ENCODE data around the gene SMCHD1.

Gene SMCHD1

GRCh38 chr18:2774669-2775068 is 119.1 kb downstream of the SMCHD1 start:
- Histone ChIP-seq H3K36me3 (ENCODE audit: control insufficient read depth in 1 of 2, insufficient read depth in 2 of 2, low read length in 2 of 2) (peaks cover 16 to 19% of the 10 kb centered on the region in 2 experiments), H3K4ac (ENCODE audit: low read depth, low read length) (no peak overlapping the region), H4K12ac (ENCODE audit: low read depth, low read length) (no peak overlapping the region), H3K79me1 (ENCODE audit: low read length) (no peaks in the 10 kb centered on the region), H2AK5ac (ENCODE audit: low read length) (no peak overlapping the region), H4K8ac (ENCODE audit: low read depth, low read length) (no peak overlapping the region), H4K91ac (ENCODE audit: low read depth, low read length) (no peak overlapping the region), H3K27me3 (ENCODE audit: insufficient read depth, low read length) (no peaks in the 10 kb centered on the region), H2AFZ (ENCODE audit: insufficient read depth, low read length, poor library complexity) (no peak overlapping the region), H3K9me3 (ENCODE audit: insufficient read depth, low read depth, low read length) (no peaks in the 10 kb centered on the region), H3K14ac (ENCODE audit: low read length) (no peak overlapping the region), H2BK5ac (ENCODE audit: low read depth, low read length, poor library complexity) (no peak overlapping the region), H3K4me2 (ENCODE audit: low read length) (no peak overlapping the region), H2BK12ac (ENCODE audit: low read length) (no peak overlapping the region), H3K9ac (ENCODE audit: low read length) (no peak overlapping the region), H3K4me1 (ENCODE audit: control insufficient read depth in 1 of 2, insufficient read depth in 2 of 2, low read length in 2 of 2) (no peaks in the 10 kb centered on the region), H3K27ac (ENCODE audit: low read depth, low read length) (no peak overlapping the region), H3K4me3 (ENCODE audit: low read depth, low read length) (no peak overlapping the region), H3K18ac (ENCODE audit: low read length) (no peak overlapping the region), H3K79me2 (ENCODE audit: control insufficient read depth, insufficient read depth, low read length, poor library complexity) (no peaks in the 10 kb centered on the region), H2BK120ac (ENCODE audit: insufficient read depth, low read length, poor library complexity) (no peak overlapping the region), H3K23ac (ENCODE audit: low read length) (no peak overlapping the region)
- DNase-seq, result no peak
- no CpG with 5 or more reads among the region's 2 CpGs for WGBS (ENCODE audit: extremely low coverage, insufficient coverage, insufficient read length)

- no peaks in the 10 kb centered on the region for H3K9me3 ChIP-seq (ENCODE audit: insufficient read depth, low read depth, low read length)
- H2BK120ac ChIP-seq (ENCODE audit: insufficient read depth, low read length, poor library complexity), result no peak overlapping the region
- H3K36me3 ChIP-seq (ENCODE audit: control insufficient read depth in 1 of 2, insufficient read depth in 2 of 2, low read length in 2 of 2), result peaks cover 16 to 19% of the 10 kb centered on the region in 2 experiments
- no peaks in the 10 kb centered on the region for H3K27me3 ChIP-seq (ENCODE audit: insufficient read depth, low read length)
- no peak overlapping the region for H4K8ac ChIP-seq (ENCODE audit: low read depth, low read length)
- no peak overlapping the region for H2BK12ac ChIP-seq (ENCODE audit: low read length)
- no peak overlapping the region for H2AK5ac ChIP-seq (ENCODE audit: low read length)
- no peak overlapping the region for H3K14ac ChIP-seq (ENCODE audit: low read length)
- no peak overlapping the region for H2BK5ac ChIP-seq (ENCODE audit: low read depth, low read length, poor library complexity)
- H3K9ac ChIP-seq (ENCODE audit: low read length), result no peak overlapping the region
- H3K27ac ChIP-seq (ENCODE audit: low read depth, low read length), result no peak overlapping the region
- no peak overlapping the region for H3K23ac ChIP-seq (ENCODE audit: low read length)
- H3K4ac ChIP-seq (ENCODE audit: low read depth, low read length), result no peak overlapping the region
- DNase-seq, result no peak
- no peak overlapping the region for H3K4me2 ChIP-seq (ENCODE audit: low read length)
- H3K79me2 ChIP-seq (ENCODE audit: control insufficient read depth, insufficient read depth, low read length, poor library complexity), result no peaks in the 10 kb centered on the region
- no peak overlapping the region for H4K12ac ChIP-seq (ENCODE audit: low read depth, low read length)
- no peak overlapping the region for H2AFZ ChIP-seq (ENCODE audit: insufficient read depth, low read length, poor library complexity)
- no peak overlapping the region for H3K4me3 ChIP-seq (ENCODE audit: low read depth, low read length)
- no CpG with 5 or more reads among the region's 3 CpGs for WGBS (ENCODE audit: extremely low coverage, insufficient coverage, insufficient read length)
- H3K18ac ChIP-seq (ENCODE audit: low read length), result no peak overlapping the region
- no peaks in the 10 kb centered on the region for H3K79me1 ChIP-seq (ENCODE audit: low read length)
- H3K4me1 ChIP-seq (ENCODE audit: control insufficient read depth in 1 of 2, insufficient read depth in 2 of 2, low read length in 2 of 2), result no peaks in the 10 kb centered on the region
- no peak overlapping the region for H4K91ac ChIP-seq (ENCODE audit: low read depth, low read length)
Observed at GRCh38 chr18:2776601-2777000, 121.1 kb downstream of the SMCHD1 start.

- no peak overlapping the region for H2AK5ac ChIP-seq (ENCODE audit: low read length)
- no peak overlapping the region for H4K12ac ChIP-seq (ENCODE audit: low read depth, low read length)
- H3K18ac ChIP-seq (ENCODE audit: low read length), result no peak overlapping the region
- H2BK5ac ChIP-seq (ENCODE audit: low read depth, low read length, poor library complexity), result no peak overlapping the region
- no peak overlapping the region for H3K14ac ChIP-seq (ENCODE audit: low read length)
- no peak overlapping the region for H2BK120ac ChIP-seq (ENCODE audit: insufficient read depth, low read length, poor library complexity)
- no peaks in the 10 kb centered on the region for H3K27me3 ChIP-seq (ENCODE audit: insufficient read depth, low read length)
- H3K79me1 ChIP-seq (ENCODE audit: low read length), result no peaks in the 10 kb centered on the region
- H3K9me3 ChIP-seq (ENCODE audit: insufficient read depth, low read depth, low read length), result no peaks in the 10 kb centered on the region
- H4K8ac ChIP-seq (ENCODE audit: low read depth, low read length), result no peak overlapping the region
- H3K9ac ChIP-seq (ENCODE audit: low read length), result no peak overlapping the region
- H3K79me2 ChIP-seq (ENCODE audit: control insufficient read depth, insufficient read depth, low read length, poor library complexity), result no peaks in the 10 kb centered on the region
- H3K27ac ChIP-seq (ENCODE audit: low read depth, low read length), result no peak overlapping the region
- H3K4me3 ChIP-seq (ENCODE audit: low read depth, low read length), result no peak overlapping the region
- no peak for DNase-seq
- no peak overlapping the region for H3K4me2 ChIP-seq (ENCODE audit: low read length)
- no peak overlapping the region for H3K4ac ChIP-seq (ENCODE audit: low read depth, low read length)
- peaks cover 16 to 19% of the 10 kb centered on the region in 2 experiments for H3K36me3 ChIP-seq (ENCODE audit: control insufficient read depth in 1 of 2, insufficient read depth in 2 of 2, low read length in 2 of 2)
- H3K4me1 ChIP-seq (ENCODE audit: control insufficient read depth in 1 of 2, insufficient read depth in 2 of 2, low read length in 2 of 2), result no peaks in the 10 kb centered on the region
- H3K23ac ChIP-seq (ENCODE audit: low read length), result no peak overlapping the region
- no peak overlapping the region for H2AFZ ChIP-seq (ENCODE audit: insufficient read depth, low read length, poor library complexity)
- no peak overlapping the region for H4K91ac ChIP-seq (ENCODE audit: low read depth, low read length)
- H2BK12ac ChIP-seq (ENCODE audit: low read length), result no peak overlapping the region
Observed at GRCh38 chr18:2777241-2777640, 121.7 kb downstream of the SMCHD1 start.

- no peak overlapping the region for H4K8ac ChIP-seq (ENCODE audit: low read depth, low read length)
- H3K4me2 ChIP-seq (ENCODE audit: low read length), result no peak overlapping the region
- no peak overlapping the region for H2AFZ ChIP-seq (ENCODE audit: insufficient read depth, low read length, poor library complexity)
- no peak overlapping the region for H3K23ac ChIP-seq (ENCODE audit: low read length)
- no peak overlapping the region for H3K14ac ChIP-seq (ENCODE audit: low read length)
- no peak overlapping the region for H3K27ac ChIP-seq (ENCODE audit: low read depth, low read length)
- H3K9me3 ChIP-seq (ENCODE audit: insufficient read depth, low read depth, low read length), result no peaks in the 10 kb centered on the region
- H3K4me3 ChIP-seq (ENCODE audit: low read depth, low read length), result no peak overlapping the region
- no peak overlapping the region for H2AK5ac ChIP-seq (ENCODE audit: low read length)
- H3K36me3 ChIP-seq (ENCODE audit: control insufficient read depth in 1 of 2, insufficient read depth in 2 of 2, low read length in 2 of 2), result peaks cover 7 to 8% of the 10 kb centered on the region in 2 experiments
- no peak overlapping the region for H3K9ac ChIP-seq (ENCODE audit: low read length)
- no peaks in the 10 kb centered on the region for H3K79me1 ChIP-seq (ENCODE audit: low read length)
- H3K27me3 ChIP-seq (ENCODE audit: insufficient read depth, low read length), result no peaks in the 10 kb centered on the region
- no peaks in the 10 kb centered on the region for H3K4me1 ChIP-seq (ENCODE audit: control insufficient read depth in 1 of 2, insufficient read depth in 2 of 2, low read length in 2 of 2)
- no peak overlapping the region for H4K12ac ChIP-seq (ENCODE audit: low read depth, low read length)
- WGBS (ENCODE audit: extremely low coverage, insufficient coverage, insufficient read length), result no CpG with 5 or more reads among the region's 3 CpGs
- H3K4ac ChIP-seq (ENCODE audit: low read depth, low read length), result no peak overlapping the region
- no peak overlapping the region for H2BK120ac ChIP-seq (ENCODE audit: insufficient read depth, low read length, poor library complexity)
- H3K79me2 ChIP-seq (ENCODE audit: control insufficient read depth, insufficient read depth, low read length, poor library complexity), result no peaks in the 10 kb centered on the region
- H2BK12ac ChIP-seq (ENCODE audit: low read length), result no peak overlapping the region
- no peak for DNase-seq
- no peak overlapping the region for H2BK5ac ChIP-seq (ENCODE audit: low read depth, low read length, poor library complexity)
- H4K91ac ChIP-seq (ENCODE audit: low read depth, low read length), result no peak overlapping the region
- H3K18ac ChIP-seq (ENCODE audit: low read length), result no peak overlapping the region
Observed at GRCh38 chr18:2780750-2781149, 125.2 kb downstream of the SMCHD1 start.

GRCh38 chr18:2787225-2787624 is 131.7 kb downstream of the SMCHD1 start:
- H3K36me3 ChIP-seq (ENCODE audit: control insufficient read depth in 1 of 2, insufficient read depth in 2 of 2, low read length in 2 of 2), result peaks cover 12 to 14% of the 10 kb centered on the region in 2 experiments
- no peaks in the 10 kb centered on the region for H3K79me1 ChIP-seq (ENCODE audit: low read length)
- H3K4me1 ChIP-seq (ENCODE audit: control insufficient read depth in 1 of 2, insufficient read depth in 2 of 2, low read length in 2 of 2), result no peaks in the 10 kb centered on the region
- H3K4ac ChIP-seq (ENCODE audit: low read depth, low read length), result no peak overlapping the region
- no peak for DNase-seq
- H2AK5ac ChIP-seq (ENCODE audit: low read length), result no peak overlapping the region
- H3K9me3 ChIP-seq (ENCODE audit: insufficient read depth, low read depth, low read length), result no peaks in the 10 kb centered on the region
- H2BK120ac ChIP-seq (ENCODE audit: insufficient read depth, low read length, poor library complexity), result no peak overlapping the region
- no peak overlapping the region for H2BK12ac ChIP-seq (ENCODE audit: low read length)
- H4K8ac ChIP-seq (ENCODE audit: low read depth, low read length), result no peak overlapping the region
- H3K23ac ChIP-seq (ENCODE audit: low read length), result no peak overlapping the region
- H3K79me2 ChIP-seq (ENCODE audit: control insufficient read depth, insufficient read depth, low read length, poor library complexity), result no peaks in the 10 kb centered on the region
- no peak overlapping the region for H2BK5ac ChIP-seq (ENCODE audit: low read depth, low read length, poor library complexity)
- no peak overlapping the region for H4K91ac ChIP-seq (ENCODE audit: low read depth, low read length)
- no peak overlapping the region for H4K12ac ChIP-seq (ENCODE audit: low read depth, low read length)
- no peaks in the 10 kb centered on the region for H3K27me3 ChIP-seq (ENCODE audit: insufficient read depth, low read length)
- no peak overlapping the region for H2AFZ ChIP-seq (ENCODE audit: insufficient read depth, low read length, poor library complexity)
- H3K4me3 ChIP-seq (ENCODE audit: low read depth, low read length), result no peak overlapping the region
- H3K27ac ChIP-seq (ENCODE audit: low read depth, low read length), result no peak overlapping the region
- no peak overlapping the region for H3K9ac ChIP-seq (ENCODE audit: low read length)
- no peak overlapping the region for H3K14ac ChIP-seq (ENCODE audit: low read length)
- H3K4me2 ChIP-seq (ENCODE audit: low read length), result no peak overlapping the region
- H3K18ac ChIP-seq (ENCODE audit: low read length), result no peak overlapping the region

Measured in trophoblast cell (in vitro differentiated cells and primary cell).